Keratinocyte (primary cell): ENCODE measurements around the gene TMEM240. TPM values are rescaled to one million over a fixed set of nuclear protein-coding genes. Genes with fewer than 3 reads are reported as not detected.
"Not testable (repeated sequence)": the region's sequence is repeated elsewhere in the genome, so short reads cannot be mapped to it uniquely, and the experiment has no call there.

Source experiments
- DNase-seq: peaks from one replicate; pipeline ENCODE4 v3.0.0-alpha.2; 2011; ENCODE audit warnings: low read depth, missing footprints, low spot score
- FAIRE-seq: peaks from 2 replicates; lab custom pipeline; 2011; peaks lifted over from hg19 to GRCh38; lab: Jason Lieb, UNC
- H2AFZ ChIP-seq: 2 replicates; pipeline ENCODE4 v1.6.0; 2012; ENCODE audit warnings: low read length, control low read depth, inconsistent platforms; ENCODE audit not compliant: control insufficient read depth
- H3K27ac ChIP-seq: 2 replicates; pipeline ENCODE4 v1.5.1; 2011; ENCODE audit warnings: low read length; ENCODE audit not compliant: control insufficient read depth, insufficient read depth
- H3K27me3 ChIP-seq: 3 replicates; pipeline ENCODE4 v1.6.0; 2011; ENCODE audit warnings: low read length; ENCODE audit not compliant: control insufficient read depth, insufficient read depth; ENCODE audit errors: extremely low read depth
- H3K36me3 ChIP-seq, 2 experiments: 2 replicates in 1 of 2; 3 replicates in 1 of 2; pipeline ENCODE4 v1.5.1; 2011; ENCODE audit warnings: low read length in 2 of 2, mild to moderate bottlenecking in 1 of 2; ENCODE audit not compliant: control insufficient read depth in 2 of 2, insufficient read depth in 2 of 2; ENCODE audit errors: extremely low read depth in 1 of 2
- H3K4me1 ChIP-seq: 3 replicates; pipeline ENCODE4 v1.5.1; 2011; ENCODE audit warnings: low read length; ENCODE audit not compliant: control insufficient read depth, insufficient read depth; ENCODE audit errors: extremely low read depth
- H3K4me2 ChIP-seq: 3 replicates; pipeline ENCODE4 v1.6.0; 2011; ENCODE audit warnings: low read depth, low read length; ENCODE audit not compliant: control insufficient read depth, insufficient read depth; ENCODE audit errors: extremely low read depth
- H3K4me3 ChIP-seq, 3 experiments: fragments of 200-600 bp in 1 of 3; sonication (generic) in 1 of 3; 2 replicates in 2 of 3; 3 replicates in 1 of 3; pipeline ENCODE4 v1.5.1; 2011 to 2016; ENCODE audit warnings: low read length in 3 of 3, mild to moderate bottlenecking in 3 of 3, control low read depth in 2 of 3, inconsistent platforms in 1 of 3, low read depth in 1 of 3, mixed read lengths in 1 of 3, mixed run types in 1 of 3, moderate library complexity in 1 of 3; ENCODE audit not compliant: control insufficient read depth in 2 of 3, insufficient read depth in 2 of 3; ENCODE audit errors: extremely low read depth in 1 of 3
- H3K79me2 ChIP-seq: 2 replicates; pipeline ENCODE4 v1.6.0; 2012; ENCODE audit warnings: low read length; ENCODE audit not compliant: control insufficient read depth, insufficient read depth
- H3K9ac ChIP-seq: 3 replicates; pipeline ENCODE4 v1.6.0; 2011; ENCODE audit warnings: low read length; ENCODE audit not compliant: control insufficient read depth, insufficient read depth; ENCODE audit errors: extremely low read depth
- H3K9me1 ChIP-seq: 3 replicates; pipeline ENCODE4 v1.6.0; 2011; ENCODE audit warnings: low read length; ENCODE audit not compliant: control insufficient read depth, insufficient read depth; ENCODE audit errors: extremely low read depth
- H3K9me3 ChIP-seq: 2 replicates; pipeline ENCODE4 v1.5.1; 2012; ENCODE audit warnings: low read depth, low read length; ENCODE audit not compliant: control insufficient read depth
- H4K20me1 ChIP-seq: 3 replicates; pipeline ENCODE4 v1.6.0; 2011; ENCODE audit warnings: low read length; ENCODE audit not compliant: control insufficient read depth, insufficient read depth; ENCODE audit errors: extremely low read depth
- CTCF ChIP-seq, 3 experiments: IDR thresholded peaks in 1 of 3; conservative IDR thresholded peaks in 1 of 3; optimal IDR thresholded peaks in 1 of 3; 2 replicates in 2 of 3; 3 replicates in 1 of 3; pipeline versions ENCODE3 to v1.5.1; 2011; ENCODE audit warnings: low read length in 3 of 3, mild to moderate bottlenecking in 3 of 3, moderate library complexity in 2 of 3, control low read depth in 1 of 3, inconsistent platforms in 1 of 3; ENCODE audit not compliant: insufficient read depth in 2 of 3; ENCODE audit errors: extremely low read depth in 1 of 3
- EZH2 ChIP-seq: IDR thresholded peaks from one replicate; pipeline ENCODE4 v1.6.1; 2012; ENCODE audit warnings: inconsistent platforms, mild to moderate bottlenecking, low read length, moderate library complexity
- dilution Hi-C: fragments of 300-500 bp; cut with MboI; formaldehyde crosslinking; loops from one replicate; pipeline ENCODE4 v1.7.0; 2020; ENCODE audit warnings: low sequenced_read_pairs; ENCODE audit not compliant: extremely low pct_ligation_motif_present
- polyA plus RNA-seq, 5 experiments: library from polyadenylated mRNA; depleted of rRNA in 3 of 5; stranded (reverse) in 3 of 5; stranded (forward) in 1 of 5; unstranded in 1 of 5; fragments of >200 nt; gene quantifications; 1 replicate in 1 of 5; 2 replicates in 3 of 5; 3 replicates in 1 of 5; pipeline versions ENCODE4 v1.2.1 to v1.2.3, GENCODE V29; 2011 to 2012; ENCODE audit warnings: missing spikeins in 2 of 5, low read depth in 1 of 5, low replicate concordance in 1 of 5

The TMEM240 gene
- polyA plus RNA-seq, 1 donor (not counting 4 experiments of a cell fraction or from before 2014, with no cell fraction given): 0.12 TPM

DNA sequence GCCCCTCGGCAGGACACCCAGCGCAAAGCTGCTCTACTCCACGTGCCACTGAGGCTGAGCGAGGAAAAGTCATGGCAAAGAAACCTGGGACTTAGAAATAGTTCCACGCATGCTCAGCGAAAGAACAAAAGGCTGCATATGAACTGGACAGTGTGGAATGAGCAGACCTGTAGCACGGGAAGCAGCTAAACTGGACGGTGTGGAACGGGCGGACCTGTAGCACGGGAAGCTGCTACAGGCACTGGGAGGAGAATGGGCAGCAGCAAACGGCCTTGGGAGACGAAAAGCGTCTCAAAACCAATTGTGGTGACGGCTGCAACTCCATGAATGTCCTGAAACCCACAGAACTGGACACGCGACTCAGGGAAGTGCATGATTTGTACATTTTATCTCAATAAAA lies 18.6 kb upstream of the TMEM240 start:
- dilution Hi-C loops: no loop called here
- Histone ChIP-seq H3K27ac (no peak overlapping the region), H3K27me3 (no peaks in the 10 kb centered on the region), H4K20me1 (peaks cover 12% of the 10 kb centered on the region), H3K4me2 (no peak overlapping the region), H3K36me3 (peaks cover 18 to 22% of the 10 kb centered on the region in 2 experiments), H3K4me3 (no peak overlapping the region), H3K9me3 (no peaks in the 10 kb centered on the region), H3K9me1 (peaks cover 2% of the 10 kb centered on the region), H2AFZ (no peak overlapping the region), H3K4me1 (peaks cover 9% of the 10 kb centered on the region), H3K9ac (no peak overlapping the region), H3K79me2 (peaks cover 56% of the 10 kb centered on the region)
- FAIRE-seq (no peak), DNase-seq (no peak)
- TF ChIP-seq EZH2 (no peak), CTCF (optimal IDR thresholded peaks at IDR 0.05 in 1 of 3, IDR thresholded peaks at IDR 0.05 in 1 of 3, conservative IDR thresholded peaks at IDR 0.05 in 1 of 3; ENCODE audit: extremely low read depth in 1 of 3, insufficient read depth in 2 of 3, low read length in 3 of 3) (no peak)

- peaks cover 18 to 19% of the 10 kb centered on the region in 2 experiments for H3K36me3 ChIP-seq
- dilution Hi-C loops: no loop called here
These were observed 18.2 kb upstream of the TMEM240 start for GRCh38 chr1:1558591-1558990.

GRCh38 chr1:1557688-1558087 lies 17.3 kb upstream of the TMEM240 start:
- DNase-seq, H3K4me1 ChIP-seq, H3K4me3 ChIP-seq, H3K27me3 ChIP-seq, FAIRE-seq, dilution Hi-C loops, H4K20me1 ChIP-seq, H3K9me1 ChIP-seq, H3K9ac ChIP-seq, H3K9me3 ChIP-seq, H2AFZ ChIP-seq, H3K4me2 ChIP-seq, H3K27ac ChIP-seq: not testable (repeated sequence)
- Histone ChIP-seq H3K36me3 (peaks cover 11 to 16% of the 10 kb centered on the region in 2 experiments), H3K79me2 (peaks cover 49% of the 10 kb centered on the region)

More at GRCh38 chr1:1558591-1558990, 18.2 kb upstream of the TMEM240 start:
- no peak for TF ChIP-seq CTCF (optimal IDR thresholded peaks at IDR 0.05 in 1 of 3, IDR thresholded peaks at IDR 0.05 in 1 of 3, conservative IDR thresholded peaks at IDR 0.05 in 1 of 3; ENCODE audit: extremely low read depth in 1 of 3, insufficient read depth in 2 of 3, low read length in 3 of 3)
- TF ChIP-seq EZH2: no peak
- Histone ChIP-seq H3K4me1 (peaks cover 9% of the 10 kb centered on the region), H3K9me3 (no peaks in the 10 kb centered on the region), H3K79me2 (peaks cover 56% of the 10 kb centered on the region), H3K27me3 (no peaks in the 10 kb centered on the region), H3K4me3 (no peak overlapping the region), H4K20me1 (peaks cover 12% of the 10 kb centered on the region), H2AFZ (no peak overlapping the region), H3K9ac (no peak overlapping the region), H3K27ac (no peak overlapping the region), H3K9me1 (peaks cover 2% of the 10 kb centered on the region), H3K4me2 (no peak overlapping the region)
- FAIRE-seq: no peak
- no peak for DNase-seq

GRCh38 chr1:1556961-1557360 lies 16.5 kb upstream of the TMEM240 start:
- H3K9ac ChIP-seq, dilution Hi-C loops, H3K27me3 ChIP-seq, H3K9me1 ChIP-seq, H3K36me3 ChIP-seq, H3K4me1 ChIP-seq, H3K4me2 ChIP-seq, DNase-seq, H3K27ac ChIP-seq, H2AFZ ChIP-seq, H4K20me1 ChIP-seq, FAIRE-seq, H3K9me3 ChIP-seq, H3K4me3 ChIP-seq: not testable (repeated sequence)
- peaks cover 49% of the 10 kb centered on the region for H3K79me2 ChIP-seq
